Mucosa of gallbladder (tissue), 1 donor: ENCODE measurements around the gene ADNP. TPM values are rescaled to one million over a fixed set of nuclear protein-coding genes. Genes with fewer than 3 reads are reported as not detected.

Experiments used
- DNase-seq: peaks from one replicate; pipeline ENCODE4 v3.0.0-alpha.2; 2020; ENCODE audit warnings: low spot score
- total RNA-seq: library from RNA; stranded (reverse); gene quantifications from one replicate; pipeline ENCODE4 v1.2.1, GENCODE V29; 2021
- donor health status: DM: no; HTN: no; CAD: no.

The ADNP gene
- total RNA-seq, 1 donor from 2014 or later, result 68.9 TPM

DNA sequence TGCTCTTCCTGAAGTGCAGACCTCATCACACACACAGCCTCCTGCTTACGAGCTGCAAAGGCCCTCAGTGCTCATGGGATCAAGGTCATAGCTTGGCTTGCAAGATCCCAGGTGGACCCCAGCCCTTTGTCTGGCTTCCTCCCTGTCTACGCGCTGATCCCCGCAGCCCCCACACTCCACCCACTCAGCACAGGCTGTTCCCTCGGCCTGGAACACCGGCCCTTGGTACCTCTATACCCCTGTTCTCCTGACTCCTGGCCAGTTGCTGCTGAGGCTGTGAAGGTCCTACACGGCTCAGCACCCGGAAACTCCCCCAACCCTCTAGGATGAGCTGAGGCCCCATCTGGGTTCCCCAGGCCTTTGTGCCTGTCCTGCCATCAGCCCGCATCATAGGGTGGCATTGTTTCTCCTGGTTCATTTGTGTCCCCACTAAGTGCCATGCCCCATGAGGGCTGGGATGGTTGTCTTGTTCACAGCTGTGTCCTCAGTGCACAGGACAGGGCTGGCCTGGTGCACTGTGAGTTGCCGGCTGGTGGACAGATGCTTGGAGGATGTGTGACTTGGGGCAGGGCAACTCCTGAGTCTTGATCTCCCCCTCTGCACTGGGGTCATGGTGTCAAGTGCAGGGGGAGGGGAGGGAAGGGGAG, 57.0 kb downstream of the ADNP start:
- DNase-seq, result no peak

DNA sequence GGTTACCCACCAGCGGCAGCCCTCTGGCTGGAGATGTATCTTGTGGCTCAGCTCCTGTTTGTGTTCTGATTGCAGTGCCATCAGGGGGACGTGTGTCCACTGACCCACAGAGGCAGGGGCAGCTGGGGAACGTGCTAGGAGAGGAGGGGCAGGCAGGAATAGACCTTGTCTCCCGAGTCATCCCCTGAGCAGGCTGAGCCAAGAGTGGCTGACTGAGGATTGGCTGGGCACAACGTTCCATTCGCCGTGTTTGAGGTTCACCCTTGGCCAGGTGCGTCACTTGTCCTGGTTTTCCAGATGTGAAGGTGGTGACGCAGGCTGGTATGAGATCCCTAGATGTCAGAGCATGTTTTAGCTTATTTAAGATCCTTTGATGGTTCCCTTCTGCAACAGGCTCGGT, 57.7 kb downstream of the ADNP start:
- DNase-seq, result no peak

DNA sequence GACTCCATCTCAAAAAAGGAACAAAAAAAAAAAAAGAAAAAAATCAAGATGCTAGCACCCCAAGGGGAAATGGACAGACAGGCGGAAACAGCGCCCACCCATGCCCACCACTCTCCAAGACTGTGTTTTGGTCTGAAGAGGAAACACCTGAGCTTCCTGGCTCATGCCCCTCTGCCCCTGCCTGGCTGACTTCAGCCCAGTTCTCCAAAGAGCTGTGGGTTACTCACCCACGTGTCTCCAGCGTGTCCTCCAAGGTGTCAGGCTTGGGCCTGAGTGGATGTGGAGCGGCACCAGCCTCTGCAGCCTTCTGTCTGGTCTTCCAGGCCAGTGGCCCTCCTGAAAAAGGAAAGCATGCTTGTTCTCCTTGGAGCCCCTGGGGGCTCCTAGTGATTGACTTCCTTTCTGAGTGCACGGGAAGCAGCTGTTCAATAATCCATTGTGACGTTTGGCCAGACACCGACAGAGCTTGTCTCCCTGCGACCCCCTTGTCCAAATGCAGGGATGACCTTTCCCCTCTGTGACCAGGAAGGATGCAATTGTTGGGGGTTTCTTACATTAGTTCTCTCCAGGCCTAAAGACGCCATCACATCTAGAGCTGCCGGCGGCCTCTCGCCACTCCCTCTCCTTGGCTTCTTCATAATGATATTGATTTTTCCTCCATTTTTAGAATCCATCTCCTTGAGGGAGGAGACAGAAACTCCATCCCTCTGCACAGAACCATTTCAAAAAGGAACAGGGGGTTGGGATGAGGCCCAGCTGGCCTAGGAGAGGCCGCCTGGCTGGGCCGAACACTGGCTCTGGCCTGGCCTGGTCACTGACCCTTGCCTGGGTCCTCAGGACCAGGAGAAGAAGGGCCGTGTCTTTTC, 58.4 kb downstream of the ADNP start:
- no peak for DNase-seq

DNA sequence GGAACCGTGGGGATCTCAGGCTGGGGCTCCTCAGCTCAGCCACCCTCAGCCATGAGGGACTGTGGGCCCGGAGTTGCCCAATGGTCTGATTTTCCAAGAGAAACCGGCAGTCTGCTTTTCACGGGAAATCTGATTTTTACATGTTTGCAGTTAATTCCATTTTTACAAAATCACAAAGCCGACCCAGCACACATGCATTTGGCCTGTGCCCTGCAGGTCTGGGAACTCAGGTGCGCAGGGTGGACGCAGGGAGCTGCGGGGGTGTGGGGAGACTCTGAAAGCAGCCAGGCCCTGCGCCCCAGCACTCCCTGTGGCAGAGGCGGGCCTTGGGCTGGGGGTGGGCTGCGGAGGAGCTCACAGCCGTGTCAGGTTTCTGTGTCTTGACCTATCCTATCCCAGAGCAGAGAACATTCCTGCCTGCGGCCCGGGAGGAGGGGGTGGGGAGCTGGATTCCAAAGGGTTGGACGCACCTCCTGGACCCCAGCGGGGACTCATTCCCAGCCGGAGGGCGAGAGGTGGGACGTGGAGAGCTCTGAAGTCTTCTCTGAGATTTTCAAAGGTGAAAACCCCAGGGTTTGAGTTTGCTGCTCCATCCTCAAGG, 60.6 kb downstream of the ADNP start:
- no peak for DNase-seq

DNA sequence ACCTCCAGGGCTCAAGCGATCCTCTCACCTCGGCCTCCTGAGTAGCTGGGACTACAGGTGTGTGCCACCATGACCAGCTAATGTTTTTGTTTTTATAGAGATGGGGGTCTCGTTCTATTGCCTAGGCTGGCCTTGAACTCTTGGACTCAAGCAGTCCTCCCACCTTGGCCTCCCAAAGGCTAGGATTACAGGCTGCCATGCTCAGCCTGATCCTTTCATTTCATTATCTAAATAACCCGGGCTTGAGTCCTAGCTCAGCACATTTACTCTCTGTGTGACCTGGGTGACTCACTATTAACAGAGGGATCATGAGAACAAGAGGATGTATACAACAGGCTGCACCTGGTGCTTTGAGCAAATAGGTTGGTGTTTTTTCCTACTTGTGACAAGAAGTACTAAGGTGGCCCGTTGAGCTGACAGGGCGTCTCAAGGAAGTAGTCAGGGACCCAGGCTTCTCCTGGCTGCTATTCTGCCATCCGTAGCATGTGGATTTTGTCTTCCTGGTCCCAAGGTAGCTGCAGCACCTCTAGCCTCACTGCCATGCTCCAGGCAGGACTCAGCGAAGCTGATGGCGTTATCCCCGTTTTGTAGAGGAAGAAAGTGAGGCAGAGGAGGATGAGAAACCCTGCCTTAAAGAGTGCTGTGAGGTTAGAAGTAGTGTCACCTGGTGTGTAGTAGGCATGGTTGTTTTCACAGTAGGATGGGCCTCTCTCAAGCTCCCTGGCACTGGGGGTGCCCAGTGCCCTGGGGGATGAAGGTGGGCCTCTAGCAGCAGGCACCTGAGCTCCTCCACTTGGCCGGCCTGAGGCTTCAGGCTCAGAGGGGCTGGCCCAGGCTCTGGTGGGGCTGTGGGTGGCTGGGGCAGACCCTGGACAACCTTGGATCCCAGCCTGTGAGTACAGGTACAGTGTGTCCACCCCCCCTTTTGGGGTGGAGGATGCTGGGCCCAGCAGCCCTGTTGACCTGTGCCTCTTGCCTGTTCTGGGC, 62.4 kb downstream of the ADNP start:
- DNase-seq, result peak; percentile 30

DNA sequence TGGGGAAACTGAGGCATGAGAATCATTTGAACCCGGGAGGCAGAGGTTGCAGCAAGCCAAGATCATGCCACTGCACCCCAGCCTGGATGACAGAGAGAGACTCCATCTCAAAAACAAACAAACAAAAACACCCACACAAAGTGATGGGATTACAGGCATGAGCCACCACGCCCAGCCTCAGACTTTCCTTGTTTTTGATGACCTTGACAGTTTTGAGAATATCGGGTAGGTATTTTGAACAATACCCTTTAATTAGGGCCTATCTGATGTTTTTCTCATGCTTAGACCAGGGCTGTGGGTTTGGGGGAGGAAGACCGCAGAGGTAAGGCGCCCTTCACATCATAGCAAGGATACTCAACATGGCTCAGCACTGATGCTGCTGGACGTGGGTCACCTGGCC, 63.4 kb downstream of the ADNP start:
- DNase-seq, result no peak

DNA sequence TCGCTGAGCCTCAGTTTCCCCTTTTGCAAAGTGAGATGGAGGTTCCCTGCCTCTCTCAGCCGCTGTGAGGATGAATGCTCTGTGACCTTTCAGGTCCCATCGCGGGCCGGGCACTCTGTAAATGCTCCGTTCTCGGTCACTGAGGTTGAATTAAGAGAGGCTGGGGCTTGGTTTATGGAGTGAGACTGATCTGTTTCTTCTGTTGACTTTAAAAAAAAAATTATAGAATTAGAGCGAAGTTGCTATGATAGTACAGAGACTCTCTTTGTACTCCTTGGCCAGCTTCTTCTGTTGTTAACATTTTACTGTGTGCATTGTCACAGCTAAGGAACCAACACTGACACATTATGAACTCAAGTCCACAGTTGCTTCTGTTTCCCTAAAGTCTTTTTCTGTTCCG, 64.4 kb downstream of the ADNP start:
- no peak for DNase-seq

DNA sequence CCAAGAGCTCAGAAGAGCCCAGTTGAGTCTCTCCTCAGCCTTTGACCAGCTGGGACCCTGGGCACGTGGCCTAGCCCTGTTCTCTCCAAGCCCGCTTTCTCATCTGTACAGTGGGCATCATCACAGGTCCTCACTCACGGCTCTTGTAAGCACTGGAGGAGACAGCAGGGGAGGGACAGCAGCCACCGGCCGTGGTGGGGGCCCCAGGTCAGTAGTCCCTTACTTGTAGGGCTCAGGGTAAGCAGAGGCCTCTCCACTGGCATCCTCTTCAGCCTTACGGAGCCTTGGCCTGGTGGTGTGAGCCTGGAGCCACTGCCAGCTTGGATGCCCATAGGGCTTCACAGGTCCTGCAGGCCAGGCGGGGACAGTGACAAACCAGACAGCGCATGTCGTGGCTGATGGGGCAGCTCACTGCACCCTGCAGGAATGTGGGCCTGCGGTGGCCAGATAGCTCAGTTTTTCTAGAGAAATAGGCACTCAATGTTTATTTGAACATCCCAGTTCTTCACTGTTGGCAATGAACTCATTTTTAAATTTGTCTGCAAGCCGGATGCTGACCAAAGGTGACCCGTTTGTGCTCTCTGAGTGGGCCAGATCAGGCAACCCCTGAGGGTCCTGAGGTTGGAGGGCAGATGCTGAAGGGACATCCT, 65.1 kb downstream of the ADNP start:
- DNase-seq, result no peak

DNA sequence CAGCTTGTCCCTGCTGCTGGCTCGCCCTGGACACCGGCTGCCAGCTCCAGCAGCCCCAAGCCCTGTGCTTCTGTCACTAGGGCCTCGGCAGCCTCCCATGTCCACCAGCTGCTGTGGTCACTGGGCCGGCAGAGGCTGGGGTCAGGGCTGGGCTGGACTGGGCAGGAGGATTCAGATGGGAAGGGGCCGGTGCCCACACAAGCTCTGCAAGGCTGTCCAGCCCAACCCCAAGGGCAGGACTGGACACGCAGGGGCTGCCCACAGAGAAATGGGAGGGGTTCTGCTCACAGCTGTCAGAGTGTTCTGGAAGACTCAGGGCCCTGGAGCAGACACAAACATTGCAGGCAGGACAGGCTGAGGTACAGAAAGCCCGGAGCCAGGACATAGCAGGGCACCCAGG, 65.6 kb downstream of the ADNP start:
- DNase-seq, result no peak

DNA sequence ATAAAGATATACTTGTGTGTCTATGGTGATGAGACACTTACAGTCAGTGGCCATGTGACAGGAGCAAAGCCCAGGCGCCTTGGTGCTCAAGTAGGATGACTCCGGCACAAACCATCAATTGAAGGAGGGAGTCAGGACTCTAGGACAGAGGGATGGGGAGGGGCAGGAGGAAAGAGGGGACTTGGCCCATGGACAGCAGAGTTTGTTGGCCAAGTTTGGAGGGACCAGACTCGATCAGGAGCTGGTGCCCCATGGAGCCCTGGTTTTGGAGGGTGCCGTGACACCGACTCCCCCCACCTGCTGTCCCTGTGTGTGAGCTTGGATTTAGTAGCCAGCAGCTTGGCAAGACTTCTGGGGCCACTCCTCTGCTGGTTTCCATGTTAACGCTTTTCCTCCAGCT, 66.1 kb downstream of the ADNP start:
- no peak for DNase-seq

DNA sequence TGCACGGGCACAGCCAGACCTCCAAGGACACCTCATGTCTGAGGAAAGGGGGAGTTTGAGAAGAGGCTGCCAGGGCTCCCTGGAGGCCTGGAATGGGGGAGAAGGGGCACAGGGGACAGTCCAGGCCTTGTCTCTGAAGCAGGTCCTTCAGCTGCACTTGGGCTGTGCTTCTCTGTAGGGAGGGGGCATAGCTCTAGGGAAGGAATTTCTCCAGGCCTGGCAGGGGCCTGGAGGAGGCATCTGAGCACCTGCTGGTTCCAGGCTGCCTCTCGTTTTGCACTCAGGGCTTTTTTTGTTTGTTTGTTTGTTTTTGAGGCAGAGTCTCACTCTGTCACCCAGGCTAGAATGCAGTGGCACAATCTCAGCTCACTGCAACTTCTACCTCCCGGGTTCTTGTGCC, 68.7 kb downstream of the ADNP start:
- no peak for DNase-seq

DNA sequence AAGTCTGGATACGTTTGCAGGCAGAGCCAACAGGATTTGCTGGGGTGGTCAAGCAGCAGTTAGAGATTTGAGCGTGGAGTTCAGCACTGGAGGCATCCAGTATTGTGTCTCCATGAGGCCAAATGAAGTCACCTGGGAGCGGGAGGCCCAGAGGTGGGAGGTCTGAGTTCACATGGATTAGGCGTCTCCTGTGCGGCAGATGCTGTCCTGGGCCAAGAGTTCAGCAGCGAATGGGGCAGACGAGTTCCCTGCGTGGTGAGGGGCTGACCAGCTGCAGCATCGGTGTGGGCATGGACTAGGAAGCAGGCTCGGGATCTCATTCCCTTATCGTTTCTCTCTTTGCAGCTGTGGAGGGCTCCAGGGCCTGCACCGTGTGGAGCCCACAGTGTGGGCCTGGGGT, 70.2 kb downstream of the ADNP start:
- DNase-seq, result no peak

DNA sequence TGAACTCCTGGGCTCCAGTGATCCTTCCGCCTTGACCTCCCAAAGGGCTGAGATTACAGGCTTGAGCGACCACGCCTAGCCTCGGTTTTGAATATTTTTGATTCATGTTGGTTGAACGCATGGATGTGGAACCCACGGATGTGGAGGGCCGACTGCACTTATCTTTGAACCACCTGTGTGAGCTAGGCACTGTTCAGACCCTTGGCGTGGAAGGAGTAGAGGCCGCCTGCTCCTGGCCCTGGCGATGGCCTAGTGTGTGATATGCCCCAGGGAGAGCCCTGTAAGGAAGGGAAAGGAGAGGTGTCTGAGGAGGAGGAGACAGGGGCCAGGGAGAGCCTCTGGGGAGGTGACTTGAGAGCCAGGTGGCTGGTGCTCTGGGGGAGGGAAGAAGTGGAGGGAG, 72.1 kb downstream of the ADNP start:
- no peak for DNase-seq

DNA sequence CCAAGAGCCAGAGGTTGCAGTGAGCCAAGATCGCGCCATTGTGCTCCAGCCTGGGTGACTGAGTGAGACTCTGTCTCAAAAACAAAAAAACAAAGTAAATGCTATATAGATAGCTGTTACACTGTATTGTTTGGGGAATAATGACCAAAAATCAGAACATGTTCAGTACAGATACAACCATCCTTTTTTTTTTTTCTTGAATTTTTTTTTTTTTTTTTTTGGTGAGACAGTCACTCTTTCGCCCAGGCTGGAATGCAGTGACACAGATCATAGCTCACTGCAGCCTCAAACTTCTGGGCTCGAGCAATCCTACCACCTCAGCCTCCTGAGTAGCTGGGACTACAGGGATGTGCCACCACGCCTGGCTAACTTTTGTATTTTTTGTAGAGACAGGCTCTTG, 72.7 kb downstream of the ADNP start:
- DNase-seq, result no peak

DNA sequence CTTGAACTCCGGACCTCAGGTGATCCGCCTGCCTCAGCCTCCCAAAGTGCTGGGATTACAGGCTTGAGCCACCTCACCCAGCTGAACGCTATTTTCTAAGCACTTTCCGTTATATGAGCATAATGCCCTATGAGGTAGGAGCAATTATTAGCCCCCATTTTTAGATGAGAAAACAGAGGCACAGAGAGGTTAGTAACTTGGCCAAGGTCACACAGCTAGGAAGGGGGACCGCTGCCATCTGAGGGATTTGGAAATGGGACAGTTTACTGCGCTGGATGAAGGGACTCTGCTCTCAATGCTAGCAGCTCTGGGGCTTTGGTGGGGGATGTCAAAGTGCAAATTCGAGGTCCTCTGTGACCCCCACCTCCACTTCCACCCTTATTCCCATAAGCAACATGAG, 73.9 kb downstream of the ADNP start:
- no peak for DNase-seq

DNA sequence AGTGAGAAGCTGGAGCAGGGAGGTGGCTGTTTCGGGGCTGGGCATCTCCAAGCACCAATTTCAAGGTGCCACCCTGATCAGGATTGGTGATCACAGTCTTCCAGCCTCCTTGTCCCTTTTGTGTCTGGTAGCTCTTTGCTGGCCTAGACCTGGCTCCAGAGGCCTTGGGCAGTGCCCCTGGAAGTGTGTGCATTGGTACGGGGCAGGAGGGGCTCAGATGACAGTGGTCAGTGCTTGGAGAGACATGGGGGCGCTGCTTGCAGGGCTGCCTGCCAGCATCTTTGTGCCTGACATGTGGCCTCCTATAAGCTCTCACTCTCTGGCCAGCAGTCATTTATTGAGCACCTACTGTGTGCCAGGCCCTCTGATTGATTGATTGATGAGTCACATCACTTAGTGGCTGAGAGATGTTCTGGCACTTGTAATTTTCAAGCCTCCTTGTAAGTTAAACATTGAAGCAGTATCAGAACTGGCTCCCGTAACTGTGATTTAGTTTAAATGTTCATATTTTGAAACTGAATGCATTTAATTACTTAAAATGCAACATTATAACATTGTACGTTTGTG, 74.7 kb downstream of the ADNP start:
- DNase-seq, result no peak

DNA sequence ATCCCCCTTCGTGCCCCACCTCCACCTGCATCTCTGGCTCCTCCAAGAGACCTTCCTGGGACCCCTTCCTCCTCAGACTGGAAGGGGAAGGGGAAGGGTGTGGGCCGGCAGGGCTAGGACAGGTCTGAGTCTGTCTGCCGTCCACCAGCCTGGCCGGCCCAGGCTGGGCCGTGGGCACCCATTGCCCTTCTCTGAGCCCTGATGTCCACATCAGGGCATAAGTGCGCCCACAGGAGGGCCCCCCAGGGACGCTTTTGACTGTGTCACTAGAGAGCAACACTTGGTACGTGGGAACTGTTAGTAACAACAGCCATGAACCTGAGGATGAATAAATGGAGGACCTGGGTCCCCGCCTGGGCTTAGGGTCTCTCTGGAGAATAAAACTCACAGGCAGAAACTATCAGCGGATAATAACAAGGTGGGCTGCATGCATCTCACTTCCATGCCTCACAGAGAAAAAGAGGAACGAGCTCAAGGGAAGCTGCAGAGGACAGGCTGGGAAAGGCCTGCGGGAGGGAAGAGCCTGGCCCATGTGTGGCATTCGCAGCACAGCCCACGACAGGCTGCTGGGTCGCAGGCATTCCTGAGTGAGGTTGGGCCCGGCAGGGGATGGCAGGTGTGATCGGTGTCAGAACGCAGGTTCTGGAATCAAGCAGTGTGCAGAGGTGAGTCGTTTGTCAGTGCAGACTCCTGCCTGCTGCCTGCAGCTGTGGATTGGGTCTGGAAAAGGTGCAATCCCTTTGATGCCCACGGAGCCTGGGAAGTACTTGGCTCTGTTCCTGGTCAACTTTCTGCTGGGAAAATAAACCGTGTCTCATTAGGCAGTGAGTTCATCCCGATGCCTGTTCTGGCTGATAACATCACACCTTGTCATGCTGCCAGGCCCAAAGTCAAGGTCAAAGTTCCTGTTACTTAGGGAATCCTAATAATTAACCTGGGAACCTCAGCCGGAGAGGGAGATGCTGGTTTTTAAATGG, 75.5 kb downstream of the ADNP start:
- DNase-seq, result peak; percentile 71

DNA sequence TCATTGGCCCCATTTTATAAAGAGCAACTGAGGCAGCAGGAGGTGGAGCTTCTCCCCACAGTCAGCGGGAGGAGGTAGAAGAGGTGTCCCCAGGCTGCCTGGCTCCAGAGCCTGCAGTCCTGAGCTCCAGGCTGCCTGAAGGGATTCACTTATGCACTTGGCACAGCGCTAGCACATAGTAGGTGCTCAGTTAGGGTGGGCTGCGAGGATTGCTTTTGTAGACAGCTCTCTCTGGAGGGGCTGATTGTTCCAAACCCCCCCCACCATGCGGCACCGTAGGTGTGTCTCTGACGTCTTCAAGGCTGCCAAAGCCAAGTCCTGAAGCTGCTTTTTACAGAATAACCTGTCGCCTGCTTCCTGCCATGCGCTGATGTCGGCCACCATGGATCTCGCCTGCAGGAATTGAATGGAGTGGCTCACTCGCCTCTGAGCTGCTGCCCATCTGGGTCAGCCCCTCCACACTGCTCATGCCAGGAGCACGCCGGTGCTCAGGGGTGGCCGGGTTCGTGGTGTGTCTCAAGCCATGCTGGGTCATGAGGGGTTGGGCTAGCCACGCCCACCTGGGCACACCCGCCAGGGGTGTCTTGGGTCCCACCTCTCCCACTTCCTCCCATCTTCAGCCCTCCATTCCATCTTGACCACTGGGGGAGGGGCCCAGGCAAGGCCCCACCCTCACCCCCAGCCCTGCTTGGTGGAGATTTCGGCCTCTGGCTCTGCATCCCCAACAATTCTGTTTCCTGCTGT, 76.6 kb downstream of the ADNP start:
- no peak for DNase-seq

DNA sequence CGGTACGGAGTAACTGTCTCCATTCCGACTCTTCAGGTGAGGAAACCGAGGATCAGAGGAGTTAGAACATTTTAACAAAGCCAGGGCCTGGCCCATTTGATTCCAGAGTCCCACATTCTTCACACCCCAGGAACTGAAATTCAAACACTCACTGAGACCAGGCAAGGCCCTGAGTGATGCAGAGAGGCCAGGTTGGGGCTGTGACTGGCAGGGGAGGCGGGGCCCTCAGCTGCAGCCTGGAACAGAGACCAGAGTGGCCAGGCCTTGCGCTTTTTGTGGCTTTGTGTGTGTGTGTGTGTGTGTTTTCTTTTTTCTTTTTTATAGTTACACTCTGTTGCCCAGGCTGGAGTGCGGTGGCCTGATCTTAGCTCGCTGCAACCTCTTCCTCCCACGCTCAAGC, 79.2 kb downstream of the ADNP start:
- no peak for DNase-seq
